T follicular helper cell (primary cell): ENCODE data around the gene ASPHD1.

Source experiments
- DNase-seq: peaks from one replicate; pipeline ENCODE4 v3.0.0-alpha.2; 2020; ENCODE audit warnings: low read depth

ASPHD1 gene

GRCh38 chr16:29943846-29944799 is 43.8 kb downstream of the ASPHD1 start:
- no peak for DNase-seq

GRCh38 chr16:29947897-29948296 is 47.6 kb downstream of the ASPHD1 start:
- DNase-seq = no peak

- DNase-seq = no peak
These were observed 50.6 kb downstream of the ASPHD1 start for GRCh38 chr16:29950806-29951461.

GRCh38 chr16:29951625-29952365 is 51.5 kb downstream of the ASPHD1 start:
- DNase-seq = no peak
